ENCODE results near the gene WDFY1. TPM values are rescaled to one million over a fixed set of nuclear protein-coding genes. Genes with fewer than 3 reads are reported as not detected.

Gene WDFY1, protein sequence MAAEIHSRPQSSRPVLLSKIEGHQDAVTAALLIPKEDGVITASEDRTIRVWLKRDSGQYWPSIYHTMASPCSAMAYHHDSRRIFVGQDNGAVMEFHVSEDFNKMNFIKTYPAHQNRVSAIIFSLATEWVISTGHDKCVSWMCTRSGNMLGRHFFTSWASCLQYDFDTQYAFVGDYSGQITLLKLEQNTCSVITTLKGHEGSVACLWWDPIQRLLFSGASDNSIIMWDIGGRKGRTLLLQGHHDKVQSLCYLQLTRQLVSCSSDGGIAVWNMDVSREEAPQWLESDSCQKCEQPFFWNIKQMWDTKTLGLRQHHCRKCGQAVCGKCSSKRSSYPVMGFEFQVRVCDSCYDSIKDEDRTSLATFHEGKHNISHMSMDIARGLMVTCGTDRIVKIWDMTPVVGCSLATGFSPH
- 31.4 and 46.6 TPM in 2 replicates for total RNA-seq (2014; rRNA removed; shearing (Covaris generic))

DNA sequence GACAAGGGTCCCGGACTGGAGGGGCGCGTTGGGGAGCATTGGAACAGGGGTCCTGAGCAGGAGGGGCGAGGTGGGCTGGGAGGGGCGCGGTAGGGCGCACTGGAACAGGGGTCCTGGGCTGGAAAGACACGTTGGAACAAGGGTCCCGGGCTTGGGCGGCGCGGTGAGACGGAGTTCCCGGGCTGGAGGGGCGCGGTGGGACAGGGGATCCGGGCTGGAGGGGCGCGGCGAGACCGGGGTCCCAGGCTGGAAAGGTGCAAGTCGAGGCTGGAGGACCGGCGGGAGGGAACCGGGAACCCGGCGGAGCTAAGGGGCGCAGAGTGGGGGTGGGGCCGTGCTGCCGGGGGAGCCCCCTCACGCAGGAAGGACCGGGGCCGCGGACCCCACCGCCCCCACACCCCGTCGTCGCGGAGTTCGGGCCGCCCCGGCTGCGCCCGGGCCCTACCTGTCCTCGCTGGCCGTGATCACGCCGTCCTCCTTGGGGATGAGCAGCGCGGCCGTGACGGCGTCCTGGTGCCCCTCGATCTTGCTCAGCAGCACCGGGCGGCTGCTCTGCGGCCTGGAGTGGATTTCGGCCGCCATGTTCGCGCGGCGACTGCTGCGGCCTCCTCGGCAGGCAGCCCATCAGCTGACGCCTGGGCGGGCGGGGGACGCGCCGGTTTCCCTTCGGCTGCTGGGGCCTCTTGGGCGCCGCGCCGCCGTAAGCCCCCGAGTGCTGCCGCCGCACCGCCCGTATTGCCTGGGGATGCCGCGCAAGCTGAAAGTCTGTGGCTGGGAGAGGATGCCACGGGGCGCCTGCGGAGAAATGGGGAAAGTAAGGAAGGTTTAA is at the start of gene WDFY1:
WDFY1 (minus strand) TSS at position 633 of the 829 bp plus-strand sequence; CDS start at position 582, 51 bp downstream.
- peak; percentile 82 for DNase-seq (ENCODE audit: low read depth)

DNA sequence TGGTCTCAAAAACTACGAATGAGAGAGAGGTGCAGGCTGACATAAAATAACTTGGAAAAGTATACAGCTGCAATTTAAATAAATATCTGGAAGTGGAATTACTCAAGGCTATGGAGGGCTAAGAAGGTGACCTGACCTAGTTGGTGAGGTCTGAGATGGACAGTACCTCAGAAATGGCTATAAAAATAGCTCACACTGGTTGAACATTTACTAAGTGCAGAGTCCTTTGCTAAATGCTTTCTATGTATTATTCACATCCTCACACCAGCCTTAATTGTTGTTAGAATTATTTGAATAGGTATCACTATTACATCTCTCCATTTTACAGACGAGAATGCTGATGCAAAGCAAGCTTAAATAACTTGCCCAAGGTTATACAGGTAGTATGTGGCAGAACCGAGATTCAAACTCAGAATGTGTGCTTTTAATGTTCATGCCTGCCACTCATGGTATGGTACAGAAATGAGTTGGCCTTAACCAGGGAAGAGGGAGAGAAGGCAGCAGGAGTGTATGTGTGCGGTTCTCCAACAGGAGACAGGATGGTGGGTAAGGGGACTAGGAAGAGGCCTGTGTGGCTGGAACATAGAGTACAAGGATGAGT is 49.5 kb upstream of the WDFY1 start:
- no peak for DNase-seq (ENCODE audit: low read depth)

DNA sequence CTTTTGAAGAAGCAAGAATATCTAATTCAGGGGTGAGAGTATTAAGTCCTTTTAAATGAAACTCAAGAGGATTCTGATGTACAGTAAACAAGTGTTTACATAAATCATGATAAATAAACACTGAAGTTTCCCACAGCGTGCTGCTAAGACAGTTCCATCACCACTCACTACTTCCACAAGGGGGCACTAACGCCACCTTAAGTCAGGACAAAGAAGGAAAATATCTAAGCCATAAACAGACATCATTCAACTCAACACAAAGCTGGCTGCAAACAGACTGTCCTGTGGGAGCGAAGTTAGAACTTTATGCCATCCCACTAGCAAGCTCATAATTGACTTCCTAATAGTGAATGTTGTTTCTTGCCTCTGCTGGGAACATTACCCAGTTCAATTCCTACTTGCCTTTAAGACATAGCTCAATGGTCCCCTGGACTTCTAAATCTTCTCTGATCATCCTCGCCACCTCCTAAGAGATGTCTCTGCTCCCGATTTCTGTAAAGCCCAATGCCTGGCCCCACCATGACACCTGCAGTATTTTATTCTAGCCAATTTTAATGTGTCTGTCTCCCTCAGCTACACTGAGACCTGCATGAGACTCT is 48.6 kb upstream of the WDFY1 start:
- peak; percentile 71 for DNase-seq (ENCODE audit: low read depth)

DNA sequence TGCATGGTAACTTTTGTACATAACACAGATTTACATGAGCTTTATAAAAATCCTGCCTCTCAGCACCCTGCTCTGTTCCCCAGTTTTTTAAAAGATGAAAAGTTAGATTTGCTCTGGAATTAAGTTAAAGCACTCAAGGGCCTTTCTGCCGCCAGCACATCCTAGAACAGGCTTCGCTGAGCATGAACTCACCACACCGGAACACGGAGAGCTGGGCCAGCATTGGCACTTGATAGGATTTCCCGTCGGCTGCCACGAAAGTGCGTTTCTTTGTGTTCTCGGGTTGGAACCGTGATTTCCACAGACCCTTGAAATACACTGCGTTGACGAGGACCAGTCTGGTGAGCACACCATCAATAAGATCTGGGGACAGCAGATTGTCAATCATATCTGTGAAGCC is 46.5 kb upstream of the WDFY1 start:
- DNase-seq (ENCODE audit: low read depth) = no peak

DNA sequence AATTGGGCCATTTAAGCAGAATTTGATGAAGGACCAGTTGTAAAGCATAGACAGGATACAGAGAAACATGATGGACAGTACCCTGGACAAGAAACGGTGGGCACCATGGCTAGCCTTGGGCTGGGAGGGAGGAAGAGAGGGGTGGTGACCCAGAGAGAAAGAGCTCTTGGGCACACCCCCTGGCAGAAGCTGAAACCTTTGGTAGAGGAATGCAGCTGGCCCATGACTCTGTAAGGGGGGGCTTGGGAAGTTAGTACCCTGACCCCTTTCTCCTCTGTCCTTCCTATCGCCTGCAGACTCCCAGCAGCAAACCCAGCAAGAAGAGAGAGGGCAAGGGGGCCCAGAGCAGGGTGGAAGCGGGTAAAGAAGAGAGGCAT is 44.7 kb upstream of the WDFY1 start:
- no peak for DNase-seq (ENCODE audit: low read depth)

DNA sequence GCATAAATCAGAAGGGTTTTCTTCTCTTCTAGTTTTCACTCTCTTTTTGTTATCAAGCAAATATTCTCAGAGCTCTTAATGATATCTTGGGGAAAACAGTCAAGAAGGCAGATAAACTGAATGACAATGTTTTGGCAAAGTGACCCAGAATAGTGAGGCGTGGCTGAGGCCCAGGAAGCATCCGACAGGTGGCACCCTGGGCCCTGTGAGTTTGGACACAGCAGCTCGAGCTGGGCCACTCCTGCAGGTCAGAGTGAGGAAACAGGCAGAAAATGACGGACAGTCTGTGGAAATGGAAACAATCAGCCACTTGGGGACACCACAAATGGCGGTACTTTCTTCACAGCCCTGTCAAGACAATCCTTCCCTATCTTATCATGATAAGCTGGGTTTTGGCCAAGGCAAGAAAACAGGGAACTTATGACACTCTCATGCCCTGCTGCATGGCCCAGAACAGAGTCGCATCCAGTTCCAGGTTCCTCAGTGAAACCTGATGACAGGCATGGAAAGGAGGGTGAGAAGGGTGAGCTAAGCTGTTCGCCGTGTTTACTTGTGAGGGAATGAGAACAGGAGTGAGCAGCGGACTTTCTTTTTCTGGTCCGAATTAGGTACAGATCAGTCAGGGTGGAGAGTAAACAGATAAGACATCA is 44.2 kb upstream of the WDFY1 start:
- DNase-seq (ENCODE audit: low read depth) = no peak

DNA sequence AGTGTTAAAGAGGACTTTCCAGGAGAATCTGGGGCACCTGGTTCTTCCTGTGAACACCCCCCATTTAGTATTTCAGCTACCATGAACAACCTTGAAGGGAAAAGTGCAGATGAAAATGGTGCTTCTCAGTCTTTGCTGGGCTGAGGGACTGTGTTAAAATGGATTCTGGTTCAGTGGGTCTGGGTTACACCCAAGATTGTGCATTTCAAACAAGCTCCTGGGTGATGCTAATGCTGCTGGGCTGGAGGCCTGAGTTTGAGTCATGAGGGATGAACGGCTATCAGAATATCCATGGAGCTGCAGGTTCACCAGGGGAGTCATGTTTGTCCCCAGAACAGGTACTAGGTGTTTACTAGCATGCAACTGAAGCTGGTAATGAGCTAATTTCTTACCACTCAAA is 36.1 kb upstream of the WDFY1 start:
- DNase-seq (ENCODE audit: low read depth) = no peak

DNA sequence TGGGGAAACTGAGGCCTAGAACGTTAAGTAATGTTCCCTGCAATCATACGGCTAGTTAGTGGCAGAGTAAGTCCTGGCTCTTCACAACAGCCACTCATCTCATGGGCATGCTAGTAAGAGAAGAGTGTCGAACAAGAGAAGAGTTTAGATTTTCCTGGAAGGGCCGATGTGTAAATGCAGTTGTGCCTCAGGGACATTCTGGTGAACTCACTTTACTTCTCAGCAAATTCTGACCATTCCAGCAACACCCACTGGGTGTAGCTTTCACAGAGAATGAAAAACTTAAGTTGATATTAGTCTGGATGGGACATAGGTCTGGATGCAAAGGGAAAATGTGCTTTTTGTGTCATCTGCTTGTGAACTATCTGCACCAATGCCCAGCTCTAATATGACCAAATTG is 35.7 kb upstream of the WDFY1 start:
- no peak for DNase-seq (ENCODE audit: low read depth)

DNA sequence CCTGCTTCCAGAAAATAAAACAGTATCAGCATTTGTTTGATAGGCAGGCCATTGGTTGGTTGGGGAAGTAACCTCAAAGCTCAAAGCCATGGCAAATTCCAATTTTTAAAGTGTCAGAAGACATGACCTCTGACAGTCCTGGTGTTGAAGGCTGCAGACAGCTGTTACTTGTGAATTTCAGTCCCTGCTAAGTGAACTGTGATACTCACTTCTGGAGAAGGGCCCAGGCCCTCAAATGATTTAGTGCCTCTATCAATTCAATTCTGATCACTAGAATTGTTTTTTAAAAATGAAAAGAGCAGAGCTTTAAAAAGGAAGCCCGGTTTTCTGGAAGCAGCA is 35.2 kb upstream of the WDFY1 start:
- no peak for DNase-seq (ENCODE audit: low read depth)

DNA sequence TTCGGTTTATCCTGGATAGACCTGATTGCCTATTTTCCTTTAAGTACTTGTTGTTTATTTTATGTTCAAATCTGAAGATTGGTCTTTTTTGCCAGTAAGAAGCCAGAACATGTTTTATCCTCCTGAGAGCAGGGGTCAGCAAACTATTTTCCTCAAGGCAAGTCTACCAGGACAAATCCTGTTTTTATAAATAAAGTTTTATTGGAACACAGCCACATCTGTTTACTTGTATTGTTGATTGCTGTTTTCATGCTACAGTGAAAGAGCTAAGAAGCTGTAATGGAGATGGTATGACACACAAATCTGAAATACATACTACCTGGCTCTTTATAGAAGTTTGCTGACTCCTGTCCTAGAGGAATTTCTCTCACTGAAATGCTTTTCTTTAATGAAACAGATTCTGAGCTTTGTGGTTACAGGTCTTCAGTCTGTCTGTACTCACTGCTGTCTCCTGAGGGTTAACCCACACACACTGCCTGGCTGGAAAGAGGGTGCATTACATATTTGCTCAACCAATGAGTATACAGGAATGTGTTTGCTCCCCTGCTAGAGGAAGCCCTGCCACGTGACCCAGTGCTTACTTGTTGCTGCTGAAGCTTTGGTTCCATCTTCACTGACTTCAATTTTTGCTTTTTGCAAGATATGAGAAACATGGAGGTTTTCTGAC is 34.7 kb upstream of the WDFY1 start:
- DNase-seq (ENCODE audit: low read depth) = no peak

DNA sequence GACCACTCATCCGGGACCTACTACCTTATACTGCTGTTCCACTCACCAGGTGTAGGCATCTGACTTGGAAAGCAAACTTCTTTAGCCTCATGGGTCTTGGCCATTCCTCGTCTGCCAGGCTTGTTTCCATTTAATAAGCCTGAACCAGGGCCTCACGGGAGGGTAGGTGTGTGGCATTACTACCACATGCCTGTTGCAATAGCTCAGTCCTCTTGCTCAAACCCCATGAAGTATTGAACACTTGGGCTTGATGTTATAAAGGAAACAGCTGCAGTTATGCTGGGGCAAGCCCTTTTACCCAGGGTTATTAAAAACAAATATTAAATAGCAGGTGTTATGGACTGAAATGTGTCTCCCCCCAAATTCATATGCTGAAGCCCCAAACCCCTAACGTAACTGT is 33.3 kb upstream of the WDFY1 start:
- DNase-seq (ENCODE audit: low read depth) = no peak

DNA sequence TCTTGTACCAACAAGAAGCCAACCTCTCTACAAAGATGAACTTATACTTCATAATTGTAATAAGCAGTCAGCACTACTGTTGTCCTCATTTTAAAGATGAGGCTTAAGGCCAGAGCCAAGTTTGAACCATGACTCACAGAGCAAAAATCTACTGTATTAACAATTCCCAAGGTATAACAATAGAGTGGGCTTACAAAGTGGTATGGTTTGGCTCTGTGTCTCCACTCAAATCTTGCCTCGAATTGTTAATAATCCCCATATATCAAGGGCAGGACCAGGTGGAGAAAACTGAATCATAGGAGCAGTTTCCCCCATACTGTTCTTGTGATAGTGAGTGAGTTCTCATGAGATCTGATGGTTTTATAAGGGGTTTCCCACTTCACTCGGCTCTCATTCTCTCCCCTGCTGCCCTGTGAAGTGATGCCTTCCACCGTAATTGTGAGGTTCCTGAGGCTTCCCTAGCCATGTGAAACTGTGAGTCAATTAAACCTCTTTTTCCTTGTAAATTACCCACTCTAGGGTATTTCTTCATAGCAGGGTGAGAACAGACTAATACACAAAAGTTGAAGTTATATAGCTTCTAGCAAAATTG is 31.6 kb upstream of the WDFY1 start:
- peak; percentile 56 for DNase-seq (ENCODE audit: low read depth)

DNA sequence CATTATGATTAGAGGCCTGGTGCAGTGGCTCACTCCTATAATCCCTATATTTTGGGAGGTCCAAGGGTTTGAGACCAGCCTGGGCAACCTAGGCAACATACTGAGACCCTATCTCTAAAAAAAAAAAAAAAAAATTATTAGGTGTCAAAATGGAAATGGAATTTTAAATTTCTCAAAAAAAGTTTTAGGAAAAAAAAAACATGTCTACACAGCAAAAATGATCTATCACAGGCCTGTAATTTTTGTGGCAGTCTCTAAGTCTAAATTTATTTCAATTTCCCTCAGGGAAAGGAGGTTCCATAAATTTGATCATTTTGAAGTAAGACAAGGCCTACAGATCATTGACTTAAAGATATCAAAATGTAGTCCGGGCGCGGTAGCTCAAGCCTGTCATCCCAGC is 28.5 kb upstream of the WDFY1 start:
- DNase-seq (ENCODE audit: low read depth) = no peak

DNA sequence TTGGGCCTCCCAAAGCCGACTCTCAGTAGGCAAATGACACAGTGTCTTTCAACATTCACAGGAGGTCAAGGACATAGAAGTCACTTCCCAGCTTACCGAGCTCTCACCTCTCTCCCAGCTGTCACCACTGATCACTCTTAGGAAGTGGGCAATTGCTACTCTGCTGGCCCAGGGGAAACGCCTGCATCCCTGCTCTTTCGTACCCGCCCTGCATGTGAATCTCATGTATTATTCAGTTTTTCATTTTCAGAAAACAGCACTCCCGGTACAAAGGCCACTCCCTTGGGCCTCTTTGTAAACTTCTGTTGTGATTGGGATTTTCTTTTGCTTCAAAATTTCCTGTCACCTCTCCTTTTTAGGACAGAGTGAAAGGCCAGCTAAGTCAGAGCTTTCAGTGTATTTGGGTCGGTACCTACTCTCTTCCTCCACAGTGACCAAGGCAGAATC is 27.5 kb upstream of the WDFY1 start:
- no peak for DNase-seq (ENCODE audit: low read depth)

DNA sequence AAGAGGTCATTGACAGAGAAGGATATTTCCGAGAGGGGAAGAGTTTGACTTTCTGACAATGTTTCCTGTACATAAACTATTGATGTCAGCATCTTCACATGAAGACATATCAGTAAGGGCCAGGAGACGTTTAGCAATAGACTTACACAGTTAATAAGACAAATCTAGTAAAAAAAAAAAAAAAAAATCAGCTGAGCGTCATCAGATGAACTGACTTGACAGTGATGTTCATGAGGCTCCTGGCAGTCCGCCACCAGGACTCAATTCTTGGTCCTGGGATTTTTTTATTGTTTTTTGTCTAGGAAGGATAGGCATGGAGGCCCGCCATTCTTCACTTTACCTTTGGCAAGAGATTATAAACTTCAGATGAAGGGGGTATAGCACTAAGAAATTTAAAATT is 26.6 kb upstream of the WDFY1 start:
- DNase-seq (ENCODE audit: low read depth) = no peak

DNA sequence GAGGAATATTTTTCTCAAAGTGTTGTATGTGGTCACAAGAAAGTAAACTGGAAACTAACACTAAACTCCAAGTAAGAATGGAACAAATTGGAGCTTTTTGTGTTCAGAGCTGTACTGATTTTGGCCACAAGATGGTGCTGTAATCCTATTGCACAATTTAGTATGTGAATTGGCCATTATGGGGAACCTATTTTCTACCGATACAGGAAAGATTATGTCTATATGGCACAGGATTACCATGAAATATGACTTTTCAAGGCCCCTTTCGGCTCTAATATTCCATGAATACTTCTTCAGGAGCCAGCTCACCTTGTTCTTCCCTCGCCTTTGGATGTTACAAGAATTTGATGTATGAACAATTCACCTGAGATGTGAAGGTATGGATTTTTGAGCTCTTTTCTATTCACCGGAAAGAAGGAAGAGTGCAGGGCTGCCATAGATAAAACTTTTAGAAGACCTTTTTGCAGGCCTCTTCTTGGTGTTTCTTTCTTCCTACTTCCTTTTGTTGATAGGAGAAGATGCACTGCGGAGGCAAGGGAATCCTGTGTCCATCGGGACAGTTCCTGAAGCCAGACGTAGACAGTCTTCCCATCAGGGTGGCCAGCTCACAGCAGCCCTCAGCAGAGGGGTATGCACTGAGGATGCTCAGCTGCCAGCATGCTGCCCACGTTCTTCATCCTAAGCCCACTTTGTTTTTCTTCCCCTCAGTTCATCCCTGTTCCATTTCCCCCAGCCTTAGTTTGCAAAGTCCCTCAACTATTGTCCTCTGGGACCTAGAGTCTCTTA is 25.4 kb upstream of the WDFY1 start:
- peak; percentile 55 for DNase-seq (ENCODE audit: low read depth)

DNA sequence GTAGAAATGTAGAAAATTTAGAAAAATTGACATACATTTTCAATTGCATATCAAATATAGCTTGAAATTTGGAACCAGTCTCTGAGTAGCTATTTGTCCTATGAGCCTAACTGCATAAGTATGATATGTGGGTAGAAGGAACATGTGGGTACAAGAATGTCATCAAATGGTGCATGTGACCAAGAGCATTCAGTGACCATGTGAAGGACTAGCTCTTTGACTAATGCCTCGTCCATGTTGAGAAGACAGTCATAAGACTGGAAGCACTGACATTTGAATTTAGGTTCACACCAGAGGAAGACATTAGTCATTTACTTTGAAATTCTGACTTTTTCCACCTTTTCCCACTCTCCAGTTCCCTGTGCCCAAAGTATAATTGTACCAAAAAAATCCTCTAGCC is 24.7 kb upstream of the WDFY1 start:
- DNase-seq (ENCODE audit: low read depth) = peak; percentile 15

DNA sequence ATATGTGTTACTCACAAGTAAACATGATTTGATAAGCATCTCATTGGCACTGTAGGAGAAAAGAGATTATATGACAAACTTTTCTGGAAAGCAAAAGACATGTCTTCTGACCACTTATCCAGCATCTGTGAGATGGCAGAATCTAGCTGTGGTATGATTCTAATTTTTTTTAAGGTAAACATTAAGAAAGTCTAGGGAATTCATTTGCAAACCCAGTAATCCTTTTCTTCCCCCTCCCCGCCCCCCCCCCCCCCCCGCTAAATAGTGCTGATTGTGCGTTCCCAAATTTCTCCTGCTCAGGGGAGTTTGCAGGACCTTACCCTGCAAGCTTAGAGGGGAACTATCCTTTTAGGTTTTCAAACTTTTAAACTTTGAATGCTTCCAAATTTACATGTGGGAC is 24.2 kb upstream of the WDFY1 start:
- DNase-seq (ENCODE audit: low read depth) = peak; percentile 18

DNA sequence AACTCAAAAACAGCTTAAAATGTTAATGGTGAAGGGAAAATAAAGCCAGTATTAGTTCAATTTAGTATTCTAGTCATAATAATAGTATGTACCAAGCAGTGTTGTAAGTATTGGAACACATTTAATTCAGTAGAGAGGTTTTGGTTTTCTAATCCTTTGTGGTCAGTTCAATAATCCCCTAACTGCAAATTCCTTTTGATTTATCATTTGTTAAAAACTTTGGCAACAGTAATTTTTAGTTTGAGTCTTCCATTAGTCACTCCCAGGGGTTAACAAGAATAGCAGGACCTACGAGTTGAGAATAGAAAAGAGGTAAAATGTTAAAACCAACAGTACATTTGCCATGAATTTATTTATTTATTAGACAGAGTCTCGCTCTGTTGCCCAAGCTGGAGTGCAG is 22.8 kb upstream of the WDFY1 start:
- DNase-seq (ENCODE audit: low read depth) = peak; percentile 54

DNA sequence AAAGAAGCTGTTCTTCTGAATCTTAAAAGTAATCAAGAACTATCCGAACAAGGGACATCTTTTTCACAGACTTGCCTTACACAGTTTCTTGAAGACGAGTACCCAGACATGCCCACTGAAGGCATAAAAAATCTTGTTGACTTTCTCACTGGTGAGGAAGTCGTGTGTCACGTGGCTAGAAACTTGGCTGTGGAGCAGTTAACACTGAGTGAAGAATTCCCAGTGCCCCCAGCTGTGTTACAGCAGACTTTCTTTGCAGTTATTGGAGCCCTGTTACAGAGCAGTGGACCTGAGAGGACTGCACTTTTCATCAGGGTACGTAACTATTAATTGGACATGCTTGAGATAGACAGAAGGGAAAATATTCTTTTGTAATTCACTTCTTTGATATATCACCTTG is 14.6 kb upstream of the WDFY1 start:
- no peak for DNase-seq (ENCODE audit: low read depth)
